HG03103 (cell line): ENCODE measurements around the gene GGA2.
"Not testable (repeated sequence)": the region's sequence is repeated elsewhere in the genome, so short reads cannot be mapped to it uniquely, and the experiment has no call there.

ENCODE experiments used
- ATAC-seq: cut with Tn5 transposase; IDR thresholded peaks from one replicate; pipeline ENCODE4 v1.9.1; 2021; ENCODE audit warnings: low read depth; ENCODE audit not compliant: unreplicated experiment

The GGA2 gene

GRCh38 chr16:23524886-23525285 lies 14.6 kb upstream of the GGA2 start:
- no peak for ATAC-seq

GRCh38 chr16:23523876-23524385 lies 13.6 kb upstream of the GGA2 start:
- ATAC-seq, result no peak

GRCh38 chr16:23523321-23523720 lies 13.0 kb upstream of the GGA2 start:
- ATAC-seq, result no peak

- ATAC-seq, result no peak
Measured at GRCh38 chr16:23521965-23522364, 11.7 kb upstream of the GGA2 start.

- no peak for ATAC-seq
Measured at GRCh38 chr16:23521037-23521743, 10.9 kb upstream of the GGA2 start.

GRCh38 chr16:23520500-23520899 lies 10.2 kb upstream of the GGA2 start:
- no peak for ATAC-seq

GRCh38 chr16:23519282-23519681 lies 9.0 kb upstream of the GGA2 start:
- ATAC-seq, result no peak

- ATAC-seq, result no peak
Measured at GRCh38 chr16:23518435-23518891, 8.2 kb upstream of the GGA2 start.

- peak; percentile 60 for ATAC-seq
Measured at GRCh38 chr16:23516366-23517137, 6.3 kb upstream of the GGA2 start.

GRCh38 chr16:23515881-23516280 lies 5.6 kb upstream of the GGA2 start:
- ATAC-seq, result no peak

- ATAC-seq, result no peak
Measured at GRCh38 chr16:23514381-23515152, 4.3 kb upstream of the GGA2 start.

- no peak for ATAC-seq
Measured at GRCh38 chr16:23512168-23512695, 1.9 kb upstream of the GGA2 start.

- ATAC-seq, result no peak
Measured at GRCh38 chr16:23511731-23512130, 1.4 kb upstream of the GGA2 start.

- not testable (repeated sequence) for ATAC-seq
Measured at GRCh38 chr16:23510915-23511270, 599 bp upstream of the GGA2 start.

- ATAC-seq, result peak; percentile 22
Measured at GRCh38 chr16:23509782-23510163, 521 bp downstream of the GGA2 start.

- ATAC-seq, result no peak
Measured at GRCh38 chr16:23509441-23509754, 896 bp downstream of the GGA2 start.

GRCh38 chr16:23508589-23509440 lies 1.5 kb downstream of the GGA2 start:
- ATAC-seq, result no peak

- ATAC-seq, result no peak
Measured at GRCh38 chr16:23506606-23506994, 3.7 kb downstream of the GGA2 start.

GRCh38 chr16:23505671-23506605 lies 4.4 kb downstream of the GGA2 start:
- ATAC-seq, result no peak
